Measurements from ENCODE around the gene ANKS1A. TPM values are rescaled to one million over a fixed set of nuclear protein-coding genes. Genes with fewer than 3 reads are reported as not detected.

ANKS1A gene
- polyA plus RNA-seq, 4 donors, result 6.5 to 29.9 (median 10.8) TPM

- Histone ChIP-seq H3K4me1 (ENCODE audit: control insufficient read depth in 3 of 3, insufficient read depth in 2 of 3, low read depth in 1 of 3, low read length in 2 of 3) (peaks cover 0 to 65% (median 10%) of the 10 kb centered on the region in 3 donors), H3K4me3 (ENCODE audit: low read depth in 1 of 3, low read length in 3 of 3) (no peak overlapping the region), H3K36me3 (ENCODE audit: control insufficient read depth in 3 of 3, insufficient read depth in 2 of 3, low read depth in 1 of 3, low read length in 3 of 3) (peaks cover 0 to 57% (median 2%) of the 10 kb centered on the region in 3 donors), H3K9me3 (ENCODE audit: control insufficient read depth in 2 of 2, insufficient read depth in 1 of 2, low read depth in 1 of 2, low read length in 1 of 2) (no peaks in the 10 kb centered on the region), H3K27me3 (ENCODE audit: control insufficient read depth in 3 of 3, insufficient read depth in 3 of 3, low read length in 3 of 3) (no peaks in the 10 kb centered on the region), H3K27ac (ENCODE audit: low read depth in 1 of 3, low read length in 2 of 3) (peak overlapping the region in 2 of 3 donors; percentile 57 to 85)
- FAIRE-seq (no peak), DNase-seq (no peak)
- WGBS, 3 donors, result 83 to 90% (median 87%) methylated on average over 10 of the region's 10 CpGs
Observed at GRCh38 chr6:35049156-35049735, 160.2 kb downstream of the ANKS1A start.

- FAIRE-seq, result no peak
- Histone ChIP-seq H3K4me3 (ENCODE audit: low read depth in 1 of 3, low read length in 3 of 3) (no peak overlapping the region), H3K27ac (ENCODE audit: low read depth in 1 of 3, low read length in 2 of 3) (peak overlapping the region; percentile 16 to 85 (median 57)), H3K36me3 (ENCODE audit: control insufficient read depth in 3 of 3, insufficient read depth in 2 of 3, low read depth in 1 of 3, low read length in 3 of 3) (peaks cover 0 to 62% (median 4%) of the 10 kb centered on the region in 3 donors), H3K27me3 (ENCODE audit: control insufficient read depth in 3 of 3, insufficient read depth in 3 of 3, low read length in 3 of 3) (no peaks in the 10 kb centered on the region), H3K9me3 (ENCODE audit: control insufficient read depth in 2 of 2, insufficient read depth in 1 of 2, low read depth in 1 of 2, low read length in 1 of 2) (no peaks in the 10 kb centered on the region), H3K4me1 (ENCODE audit: control insufficient read depth in 3 of 3, insufficient read depth in 2 of 3, low read depth in 1 of 3, low read length in 2 of 3) (peaks cover 0 to 61% (median 10%) of the 10 kb centered on the region in 3 donors)
- DNase-seq, result peak; percentile 33 to 44
- WGBS, 3 donors, result 52 to 83% (median 76%) methylated on average over 10 of the region's 10 CpGs
Observed at GRCh38 chr6:35049900-35050756, 161.1 kb downstream of the ANKS1A start.

- FAIRE-seq (no peak), DNase-seq (no peak)
- Histone ChIP-seq H3K36me3 (ENCODE audit: control insufficient read depth in 3 of 3, insufficient read depth in 2 of 3, low read depth in 1 of 3, low read length in 3 of 3) (peaks cover 0 to 65% (median 4%) of the 10 kb centered on the region in 3 donors), H3K4me1 (ENCODE audit: control insufficient read depth in 3 of 3, insufficient read depth in 2 of 3, low read depth in 1 of 3, low read length in 2 of 3) (peaks cover 0 to 56% (median 10%) of the 10 kb centered on the region in 3 donors), H3K4me3 (ENCODE audit: low read depth in 1 of 3, low read length in 3 of 3) (no peak overlapping the region), H3K9me3 (ENCODE audit: control insufficient read depth in 2 of 2, insufficient read depth in 1 of 2, low read depth in 1 of 2, low read length in 1 of 2) (no peaks in the 10 kb centered on the region), H3K27ac (ENCODE audit: low read depth in 1 of 3, low read length in 2 of 3) (peak overlapping the region; percentile 16 to 57 (median 53)), H3K27me3 (ENCODE audit: control insufficient read depth in 3 of 3, insufficient read depth in 3 of 3, low read length in 3 of 3) (no peaks in the 10 kb centered on the region)
- WGBS, 3 donors, result 86 to 95% (median 92%) methylated on average over 10 of the region's 10 CpGs
Observed at GRCh38 chr6:35050757-35051330, 161.8 kb downstream of the ANKS1A start.

DNA sequence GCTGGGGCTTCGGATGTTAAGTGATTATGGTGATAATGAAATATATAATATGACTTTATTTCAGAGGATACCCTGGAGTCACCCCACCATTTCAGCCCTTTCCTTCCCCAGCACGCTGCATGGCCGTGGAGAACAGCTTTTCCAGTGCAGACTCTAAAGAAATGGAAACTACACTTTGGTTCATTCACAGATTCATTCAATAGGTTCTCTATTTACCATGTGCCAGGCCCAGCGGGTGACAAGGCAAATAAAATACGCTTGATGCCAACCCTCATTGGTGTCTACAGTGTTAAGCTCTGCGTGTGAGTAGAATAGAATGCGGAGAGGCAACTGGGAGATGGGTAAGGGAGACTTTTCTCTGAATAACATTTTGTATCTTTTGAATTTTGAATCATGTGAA lies 162.3 kb downstream of the ANKS1A start:
- Histone ChIP-seq H3K27me3 (ENCODE audit: control insufficient read depth in 3 of 3, insufficient read depth in 3 of 3, low read length in 3 of 3) (no peaks in the 10 kb centered on the region), H3K4me3 (ENCODE audit: low read depth in 1 of 3, low read length in 3 of 3) (no peak overlapping the region), H3K4me1 (ENCODE audit: control insufficient read depth in 3 of 3, insufficient read depth in 2 of 3, low read depth in 1 of 3, low read length in 2 of 3) (peaks cover 0 to 50% (median 10%) of the 10 kb centered on the region in 3 donors), H3K36me3 (ENCODE audit: control insufficient read depth in 3 of 3, insufficient read depth in 2 of 3, low read depth in 1 of 3, low read length in 3 of 3) (peaks cover 0 to 71% (median 4%) of the 10 kb centered on the region in 3 donors), H3K27ac (ENCODE audit: low read depth in 1 of 3, low read length in 2 of 3) (no peak overlapping the region), H3K9me3 (ENCODE audit: control insufficient read depth in 2 of 2, insufficient read depth in 1 of 2, low read depth in 1 of 2, low read length in 1 of 2) (no peaks in the 10 kb centered on the region)
- WGBS, 3 donors, result 96 to 99% (median 96%) methylated on average over 7 of the region's 7 CpGs
- FAIRE-seq (no peak), DNase-seq (no peak)

GRCh38 chr6:35051997-35052583 lies 163.0 kb downstream of the ANKS1A start:
- Histone ChIP-seq H3K4me1 (ENCODE audit: control insufficient read depth in 3 of 3, insufficient read depth in 2 of 3, low read depth in 1 of 3, low read length in 2 of 3) (peaks cover 0 to 44% (median 10%) of the 10 kb centered on the region in 3 donors), H3K27ac (ENCODE audit: low read depth in 1 of 3, low read length in 2 of 3) (peak overlapping the region in 1 of 3 donors; percentile 36)

GRCh38 chr6:35052694-35053565 lies 163.9 kb downstream of the ANKS1A start:
- 69 to 83% (median 71%) methylated on average over 9 of the region's 9 CpGs for WGBS, 3 donors
- H3K9me3 ChIP-seq (ENCODE audit: control insufficient read depth in 2 of 2, insufficient read depth in 1 of 2, low read depth in 1 of 2, low read length in 1 of 2), result no peaks in the 10 kb centered on the region
- no peak for FAIRE-seq
- H3K27ac ChIP-seq (ENCODE audit: low read depth in 1 of 3, low read length in 2 of 3), result peak overlapping the region in 2 of 3 donors; percentile 14 to 30
- H3K27me3 ChIP-seq (ENCODE audit: control insufficient read depth in 3 of 3, insufficient read depth in 3 of 3, low read length in 3 of 3), result no peaks in the 10 kb centered on the region
- H3K4me3 ChIP-seq (ENCODE audit: low read depth in 1 of 3, low read length in 3 of 3), result no peak overlapping the region
- peaks cover 0 to 84% (median 7%) of the 10 kb centered on the region in 3 donors for H3K36me3 ChIP-seq (ENCODE audit: control insufficient read depth in 3 of 3, insufficient read depth in 2 of 3, low read depth in 1 of 3, low read length in 3 of 3)
- DNase-seq, result no peak
- H3K4me1 ChIP-seq (ENCODE audit: control insufficient read depth in 3 of 3, insufficient read depth in 2 of 3, low read depth in 1 of 3, low read length in 2 of 3), result peaks cover 0 to 36% (median 3%) of the 10 kb centered on the region in 3 donors

More at GRCh38 chr6:35051997-35052583, 163.0 kb downstream of the ANKS1A start:
- peak in 1 of 2 donors; percentile 27 for DNase-seq
- no peaks in the 10 kb centered on the region for H3K9me3 ChIP-seq (ENCODE audit: control insufficient read depth in 2 of 2, insufficient read depth in 1 of 2, low read depth in 1 of 2, low read length in 1 of 2)
- H3K27me3 ChIP-seq (ENCODE audit: control insufficient read depth in 3 of 3, insufficient read depth in 3 of 3, low read length in 3 of 3), result no peaks in the 10 kb centered on the region
- WGBS, 3 donors, result 86 to 96% (median 90%) methylated on average over 7 of the region's 7 CpGs
- peaks cover 0 to 78% (median 4%) of the 10 kb centered on the region in 3 donors for H3K36me3 ChIP-seq (ENCODE audit: control insufficient read depth in 3 of 3, insufficient read depth in 2 of 3, low read depth in 1 of 3, low read length in 3 of 3)
- H3K4me3 ChIP-seq (ENCODE audit: low read depth in 1 of 3, low read length in 3 of 3), result no peak overlapping the region
- FAIRE-seq, result no peak

DNA sequence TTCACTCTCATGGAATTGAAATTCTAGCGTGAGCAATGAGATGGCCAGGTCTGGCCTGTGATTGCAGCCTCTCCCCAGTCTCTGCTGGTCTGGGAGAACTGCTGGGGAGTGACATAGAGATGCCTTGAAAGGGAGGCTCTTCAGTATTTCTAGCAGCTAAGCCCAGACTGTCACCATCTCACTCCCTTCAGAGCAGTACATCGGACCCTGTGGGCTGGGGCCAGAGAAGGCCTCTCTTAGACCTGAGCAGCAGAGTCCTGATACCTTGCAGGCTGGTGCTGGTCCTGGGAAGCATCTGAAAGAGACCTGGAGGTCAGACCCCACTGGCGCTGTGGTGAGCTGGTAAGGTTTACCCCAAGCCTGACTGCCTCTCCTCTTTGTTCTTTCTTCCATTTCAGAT lies 164.6 kb downstream of the ANKS1A start:
- H3K4me3 ChIP-seq (ENCODE audit: low read depth in 1 of 3, low read length in 3 of 3), result no peak overlapping the region
- H3K27ac ChIP-seq (ENCODE audit: low read depth in 1 of 3, low read length in 2 of 3), result no peak overlapping the region
- peaks cover 0 to 29% (median 0%) of the 10 kb centered on the region in 3 donors for H3K4me1 ChIP-seq (ENCODE audit: control insufficient read depth in 3 of 3, insufficient read depth in 2 of 3, low read depth in 1 of 3, low read length in 2 of 3)
- peaks cover 0 to 84% (median 7%) of the 10 kb centered on the region in 3 donors for H3K36me3 ChIP-seq (ENCODE audit: control insufficient read depth in 3 of 3, insufficient read depth in 2 of 3, low read depth in 1 of 3, low read length in 3 of 3)
- H3K9me3 ChIP-seq (ENCODE audit: control insufficient read depth in 2 of 2, insufficient read depth in 1 of 2, low read depth in 1 of 2, low read length in 1 of 2), result no peaks in the 10 kb centered on the region
- WGBS, 3 donors, result 95 to 99% (median 97%) methylated on average over 3 of the region's 3 CpGs
- H3K27me3 ChIP-seq (ENCODE audit: control insufficient read depth in 3 of 3, insufficient read depth in 3 of 3, low read length in 3 of 3), result no peaks in the 10 kb centered on the region
- DNase-seq (no peak), FAIRE-seq (no peak)
